ENCODE results near the gene FBN2.

Gene FBN2

GRCh38 chr5:128287740-128288139 is 250.3 kb downstream of the FBN2 start:
- no peak for TF ChIP-seq POLR2A (IDR thresholded peaks at IDR 0.05; ENCODE audit: low read depth, low read length)
- FAIRE-seq (no peak), DNase-seq (ENCODE audit: insufficient read length, low spot score) (no peak)

- FAIRE-seq: peak; percentile 23
- TF ChIP-seq POLR2A (IDR thresholded peaks at IDR 0.05; ENCODE audit: low read depth, low read length): no peak
- DNase-seq (ENCODE audit: insufficient read length, low spot score): no peak
Observed at GRCh38 chr5:128284236-128284635, 253.8 kb downstream of the FBN2 start.

DNA sequence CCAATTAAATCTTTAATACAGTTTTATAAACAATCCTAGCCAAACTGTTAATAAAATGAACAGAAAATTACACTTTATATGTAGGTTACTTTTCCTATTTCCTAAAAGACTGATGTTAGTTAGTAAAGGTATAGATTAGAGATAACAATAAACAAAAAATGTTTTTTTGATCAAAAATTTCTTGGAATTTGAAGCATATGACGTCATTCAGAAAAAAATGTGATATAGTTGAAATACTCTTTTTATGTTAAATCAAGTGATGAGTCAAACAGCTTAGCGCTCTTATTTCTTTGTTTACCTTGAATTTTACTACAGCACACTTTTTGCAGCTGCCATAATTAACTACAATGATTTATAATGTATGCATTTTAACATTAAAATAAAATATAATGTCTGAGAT is 258.7 kb downstream of the FBN2 start:
- TF ChIP-seq POLR2A (IDR thresholded peaks at IDR 0.05; ENCODE audit: low read depth, low read length): no peak
- DNase-seq (ENCODE audit: insufficient read length, low spot score) (no peak), FAIRE-seq (no peak)

GRCh38 chr5:128276537-128277216 is 261.4 kb downstream of the FBN2 start:
- TF ChIP-seq POLR2A (IDR thresholded peaks at IDR 0.05; ENCODE audit: low read depth, low read length): no peak
- FAIRE-seq: no peak
- DNase-seq (ENCODE audit: insufficient read length, low spot score): no peak

DNA sequence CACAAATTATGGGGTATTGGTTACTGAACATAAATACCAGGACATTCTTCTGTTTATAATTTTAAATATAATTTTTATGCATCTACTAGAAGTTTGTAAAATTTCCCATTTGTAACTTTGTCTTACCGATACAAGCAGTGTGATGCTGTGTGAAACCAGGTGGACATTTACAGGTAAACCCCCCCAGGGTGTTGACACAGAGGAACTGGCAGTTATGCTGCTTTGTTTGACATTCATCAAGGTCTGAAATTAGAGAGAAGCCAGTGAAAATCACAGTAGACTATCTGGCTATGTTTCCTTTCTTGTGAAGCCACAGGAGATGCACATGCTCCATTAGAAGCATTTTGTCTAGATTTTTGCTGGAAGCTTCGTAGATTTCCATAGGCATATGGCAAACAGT is 263.6 kb downstream of the FBN2 start:
- DNase-seq (ENCODE audit: insufficient read length, low spot score): no peak
- no peak for TF ChIP-seq POLR2A (IDR thresholded peaks at IDR 0.05; ENCODE audit: low read depth, low read length)
- no peak for FAIRE-seq

DNA sequence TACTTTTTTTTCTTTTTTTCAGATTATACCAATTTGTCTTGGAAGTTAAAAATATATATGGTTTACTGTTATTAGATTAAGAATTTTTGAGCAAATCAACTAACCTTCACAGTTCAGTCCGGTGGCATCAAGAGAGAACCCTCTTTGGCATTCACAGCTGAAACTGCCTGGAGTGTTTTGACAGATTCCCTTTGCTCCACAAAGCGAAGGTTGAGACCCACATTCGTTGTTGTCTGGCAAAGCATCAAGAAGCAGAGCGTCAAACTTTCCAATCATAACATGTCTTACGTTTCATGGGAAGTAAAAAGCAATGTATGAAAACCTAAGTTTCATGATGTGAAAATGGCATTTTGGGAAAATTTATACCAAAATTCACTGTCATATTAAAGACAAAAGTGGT is 264.3 kb downstream of the FBN2 start:
- TF ChIP-seq POLR2A (IDR thresholded peaks at IDR 0.05; ENCODE audit: low read depth, low read length): no peak
- DNase-seq (ENCODE audit: insufficient read length, low spot score) (no peak), FAIRE-seq (no peak)

GRCh38 chr5:128271859-128272464 is 266.1 kb downstream of the FBN2 start:
- no peak for TF ChIP-seq POLR2A (IDR thresholded peaks at IDR 0.05; ENCODE audit: low read depth, low read length)
- FAIRE-seq: no peak
- DNase-seq (ENCODE audit: insufficient read length, low spot score): no peak

DNA sequence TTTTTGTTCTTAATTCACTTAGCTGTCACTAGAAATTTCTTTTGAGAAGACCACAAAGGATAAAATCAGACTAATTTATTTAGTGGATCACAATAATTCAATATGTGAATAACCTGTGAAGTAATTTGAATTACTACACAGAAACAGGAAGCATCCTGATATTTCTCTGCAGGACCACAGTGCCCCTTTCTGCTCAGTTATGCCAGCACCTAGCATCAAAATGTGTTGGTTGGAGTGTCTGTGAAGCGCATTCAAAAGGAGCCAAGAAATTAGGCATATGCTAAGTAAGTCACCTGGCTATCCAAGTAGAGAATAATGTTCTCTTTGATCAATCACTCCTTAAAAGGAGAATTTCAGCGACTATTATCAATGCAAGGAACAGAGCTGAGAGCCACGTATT is 267.0 kb downstream of the FBN2 start:
- FAIRE-seq: no peak
- no peak for DNase-seq (ENCODE audit: insufficient read length, low spot score)
- TF ChIP-seq POLR2A (IDR thresholded peaks at IDR 0.05; ENCODE audit: low read depth, low read length): no peak

DNA sequence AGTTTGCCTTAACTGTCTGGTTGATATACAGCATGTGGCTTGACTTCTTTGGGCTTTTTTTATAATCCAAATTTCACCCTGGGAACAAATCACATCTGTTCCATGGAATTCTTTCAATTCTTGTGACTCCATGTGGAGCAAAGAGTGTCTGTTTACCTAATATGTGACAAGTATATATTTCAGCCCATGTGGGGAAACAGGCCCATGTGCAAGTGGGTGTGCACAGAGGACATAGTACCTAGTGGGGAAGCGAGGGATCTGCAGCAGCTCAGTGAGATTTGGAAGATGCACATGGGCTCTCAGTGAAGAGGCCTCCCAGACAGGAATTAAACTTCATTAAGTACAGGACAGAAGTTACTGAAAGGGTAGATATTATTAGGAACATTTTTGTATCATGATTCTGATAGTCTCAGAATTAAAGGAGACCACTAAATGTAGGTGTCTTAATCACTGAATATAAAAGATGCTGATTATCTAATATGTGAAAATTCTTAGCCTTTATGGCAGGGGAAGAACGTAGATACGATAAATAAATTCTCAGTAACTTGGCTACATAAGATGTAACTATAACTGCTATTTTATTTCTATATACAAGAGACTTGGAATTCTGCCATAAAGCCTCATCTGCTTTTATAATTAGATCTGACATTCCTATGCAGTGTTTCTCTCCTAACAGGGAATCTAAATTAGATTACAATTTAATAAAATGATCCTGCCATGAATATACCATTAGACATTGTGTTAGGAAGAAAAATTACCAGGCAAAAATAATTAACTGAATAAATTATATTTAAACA is 273.3 kb downstream of the FBN2 start:
- DNase-seq (ENCODE audit: insufficient read length, low spot score): no peak
- no peak for FAIRE-seq
- no peak for TF ChIP-seq POLR2A (IDR thresholded peaks at IDR 0.05; ENCODE audit: low read depth, low read length)

DNA sequence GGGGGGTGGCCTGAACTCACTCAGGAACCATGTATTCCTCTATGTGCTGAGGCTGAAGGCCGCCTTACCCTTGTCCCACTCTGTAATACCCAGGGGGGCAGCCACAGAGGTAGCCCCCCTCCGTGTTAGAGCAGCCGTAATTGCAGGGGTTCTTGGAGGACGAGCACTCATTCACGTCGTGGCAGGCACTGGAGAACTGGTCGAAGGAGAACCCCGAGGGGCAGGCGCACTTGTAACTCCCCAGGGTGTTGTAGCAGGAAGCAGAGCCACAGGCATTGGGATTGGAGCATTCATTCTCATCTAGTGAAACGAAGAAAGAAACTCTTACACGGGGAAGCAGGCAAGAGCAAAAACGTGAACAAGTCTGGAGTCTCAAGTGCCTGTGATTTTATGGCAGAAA is 274.7 kb downstream of the FBN2 start:
- DNase-seq (ENCODE audit: insufficient read length, low spot score) (no peak), FAIRE-seq (no peak)
- TF ChIP-seq POLR2A (IDR thresholded peaks at IDR 0.05; ENCODE audit: low read depth, low read length): no peak

GRCh38 chr5:128262911-128263310 is 275.1 kb downstream of the FBN2 start:
- no peak for TF ChIP-seq POLR2A (IDR thresholded peaks at IDR 0.05; ENCODE audit: low read depth, low read length)
- no peak for DNase-seq (ENCODE audit: insufficient read length, low spot score)
- FAIRE-seq: no peak

DNA sequence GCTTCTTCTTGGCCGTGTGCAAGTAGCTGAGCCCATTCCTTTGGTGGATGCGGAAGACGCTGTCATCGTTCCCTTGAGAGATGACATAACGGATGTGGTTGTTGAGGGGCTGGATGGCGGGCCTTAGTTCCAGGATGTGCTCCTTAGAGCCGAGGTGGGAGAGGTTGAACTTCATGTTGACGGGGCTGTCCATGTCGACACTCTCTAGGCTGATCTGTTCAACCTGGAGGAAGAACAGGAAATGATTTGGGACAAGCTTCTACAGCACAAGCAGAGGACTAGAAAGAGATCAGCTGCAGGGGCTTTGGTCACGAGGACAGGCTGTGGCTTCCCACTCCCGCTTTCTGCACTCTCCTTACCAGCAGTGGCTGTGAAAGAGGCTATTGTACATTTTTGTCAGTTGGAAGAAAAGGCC is 278.4 kb downstream of the FBN2 start:
- TF ChIP-seq POLR2A (IDR thresholded peaks at IDR 0.05; ENCODE audit: low read depth, low read length): no peak
- DNase-seq (ENCODE audit: insufficient read length, low spot score) (no peak), FAIRE-seq (no peak)

DNA sequence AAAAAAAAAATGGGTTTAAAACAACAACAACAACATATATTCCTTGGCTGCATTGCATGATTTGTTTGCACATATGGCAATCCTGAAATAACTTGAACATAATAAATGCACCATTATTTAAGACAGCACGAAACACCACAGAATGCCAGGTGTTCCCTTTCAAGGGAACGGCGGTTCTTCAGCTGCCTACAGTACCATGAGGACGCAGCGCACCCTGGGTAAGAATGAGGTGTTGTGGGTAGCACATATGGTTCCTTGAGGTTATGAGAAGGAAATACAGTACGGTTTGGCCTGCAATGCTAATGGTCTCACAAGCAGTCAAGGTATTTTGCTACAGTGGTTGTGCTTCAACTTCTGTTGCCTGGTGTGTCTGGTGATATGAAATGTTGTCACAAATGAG is 279.7 kb downstream of the FBN2 start:
- no peak for DNase-seq (ENCODE audit: insufficient read length, low spot score)
- no peak for FAIRE-seq
- TF ChIP-seq POLR2A (IDR thresholded peaks at IDR 0.05; ENCODE audit: low read depth, low read length): no peak

DNA sequence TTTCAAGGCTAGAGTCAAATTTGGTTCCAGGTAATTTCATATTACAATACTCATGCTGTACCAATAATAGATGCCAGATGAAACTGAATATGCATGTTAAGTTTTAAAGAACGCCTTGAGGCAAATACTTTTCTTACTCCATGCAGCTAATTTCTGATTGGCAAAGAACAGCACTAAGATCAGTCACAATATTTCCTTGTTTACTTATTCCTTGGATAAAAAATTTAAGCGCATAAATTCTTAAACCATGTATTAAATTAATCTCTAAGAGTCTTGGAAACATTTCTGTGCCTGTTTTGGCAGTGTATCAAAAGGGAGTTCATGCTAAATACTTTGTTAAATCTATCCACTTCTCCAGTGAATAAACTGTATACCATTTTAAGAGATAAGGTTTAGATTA is 281.0 kb downstream of the FBN2 start:
- no peak for DNase-seq (ENCODE audit: insufficient read length, low spot score)
- FAIRE-seq: no peak

GRCh38 chr5:128254789-128255188 is 283.3 kb downstream of the FBN2 start:
- TF ChIP-seq POLR2A (IDR thresholded peaks at IDR 0.05; ENCODE audit: low read depth, low read length): no peak
- no peak for DNase-seq (ENCODE audit: insufficient read length, low spot score)
- no peak for FAIRE-seq

More for the DNA sequence above, 281.0 kb downstream of the FBN2 start:
- no peak for TF ChIP-seq POLR2A (IDR thresholded peaks at IDR 0.05; ENCODE audit: low read depth, low read length)
